HG03045 (cell line): ENCODE results near the gene KRTAP10-5.

Source experiments
- ATAC-seq: cut with Tn5 transposase; IDR thresholded peaks from one replicate; pipeline ENCODE4 v1.9.1; 2021; ENCODE audit warnings: mild to moderate bottlenecking, moderate library complexity; ENCODE audit not compliant: unreplicated experiment

KRTAP10-5 gene

DNA sequence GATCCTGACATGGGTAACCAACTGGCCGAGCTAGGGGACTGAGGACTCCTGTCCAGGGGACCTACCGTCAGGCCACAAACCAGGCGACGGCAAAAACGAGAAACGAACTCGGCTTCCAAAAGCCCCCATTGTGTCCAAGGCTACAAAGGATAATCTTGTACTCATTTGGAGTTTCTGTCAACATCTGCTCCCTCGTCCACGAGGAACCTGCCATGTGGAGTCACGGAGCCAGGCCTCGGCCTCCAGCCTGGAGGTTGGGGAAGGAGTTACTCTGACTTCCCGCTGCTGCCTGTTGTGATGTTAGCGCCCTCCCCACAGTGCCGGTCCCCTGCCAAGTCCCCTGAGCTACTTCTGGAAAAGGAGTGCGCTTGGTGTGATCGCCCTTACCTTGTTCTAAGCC is 47.7 kb downstream of the KRTAP10-5 start:
- no peak for ATAC-seq

DNA sequence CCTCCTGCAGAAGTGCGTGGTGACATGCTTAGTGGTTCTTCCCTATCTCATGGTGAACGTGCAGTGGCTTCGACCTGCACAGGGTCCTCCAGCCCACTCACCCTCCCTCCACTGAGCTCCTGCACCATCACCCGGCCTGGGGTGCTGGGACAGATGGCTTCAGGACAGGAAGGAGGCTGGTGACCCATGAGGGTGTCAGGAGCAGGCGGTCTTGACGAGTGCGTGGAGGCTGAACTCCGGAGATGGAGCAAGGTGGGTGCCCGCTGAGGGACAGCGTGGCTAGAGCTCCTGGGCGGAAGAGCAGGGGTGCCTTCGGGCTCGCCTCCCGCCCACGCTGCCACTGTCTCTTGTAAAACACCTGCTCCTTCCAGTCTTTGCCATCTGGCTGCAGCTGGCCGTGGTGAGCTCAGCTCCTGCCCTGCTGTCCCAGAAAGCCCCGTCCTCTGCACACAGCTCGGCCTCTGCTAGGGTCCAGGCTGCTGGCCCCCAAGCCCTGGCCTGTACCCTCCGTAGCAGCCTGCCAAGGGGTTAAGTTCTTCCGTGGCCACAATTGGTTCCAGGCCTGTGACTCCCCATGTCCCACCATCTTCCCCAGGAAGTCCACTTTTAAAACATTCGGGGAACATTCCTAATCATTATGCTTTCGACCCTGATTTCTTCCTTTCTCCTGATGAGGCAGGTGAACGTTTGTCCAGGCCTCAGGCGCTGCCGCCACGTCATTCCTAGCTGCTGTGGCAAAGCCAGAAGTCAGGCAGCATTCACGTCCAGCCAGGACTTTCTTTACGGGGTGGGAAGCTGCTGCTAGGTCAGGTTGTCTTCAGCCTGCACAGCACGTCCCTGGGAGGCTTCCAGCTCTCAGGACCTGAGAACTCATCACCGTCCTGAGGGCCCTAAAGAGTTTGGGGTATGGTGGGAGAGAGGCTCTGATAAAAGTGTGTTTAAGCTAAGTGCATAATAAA is 48.5 kb downstream of the KRTAP10-5 start:
- no peak for ATAC-seq

DNA sequence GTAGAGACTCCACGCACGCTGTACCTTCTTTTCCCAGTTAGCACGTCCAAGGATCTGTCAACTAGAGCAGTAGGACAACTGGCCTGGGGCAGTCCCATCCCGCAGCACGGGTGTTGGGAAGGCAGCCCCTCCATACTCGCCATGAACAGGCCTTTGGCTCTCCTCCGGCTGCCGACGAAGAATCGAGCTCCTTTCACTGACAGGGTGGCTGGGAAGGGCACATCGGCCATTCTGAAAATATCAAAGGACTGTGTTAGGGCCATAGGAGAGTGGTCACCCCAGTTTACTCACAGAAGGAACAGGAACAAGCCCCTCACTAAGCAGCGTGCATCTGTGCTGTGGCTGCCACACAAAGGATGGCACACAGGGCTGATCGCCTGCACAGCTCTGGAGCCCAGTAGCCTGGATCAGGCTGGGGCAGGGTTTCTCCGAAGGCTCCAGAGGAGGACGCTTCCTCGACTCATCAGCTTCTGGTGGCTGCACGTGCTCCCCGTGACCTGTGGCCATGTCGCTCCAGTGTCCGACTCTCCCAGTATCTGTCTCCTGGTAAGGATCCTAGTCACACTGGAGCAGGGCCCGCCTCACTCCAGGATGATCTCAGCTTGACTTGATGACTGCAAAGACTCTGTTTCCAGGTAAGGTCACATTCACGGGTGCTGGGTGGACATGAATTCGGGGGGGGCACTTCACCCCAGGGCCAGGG is 49.4 kb downstream of the KRTAP10-5 start:
- no peak for ATAC-seq

DNA sequence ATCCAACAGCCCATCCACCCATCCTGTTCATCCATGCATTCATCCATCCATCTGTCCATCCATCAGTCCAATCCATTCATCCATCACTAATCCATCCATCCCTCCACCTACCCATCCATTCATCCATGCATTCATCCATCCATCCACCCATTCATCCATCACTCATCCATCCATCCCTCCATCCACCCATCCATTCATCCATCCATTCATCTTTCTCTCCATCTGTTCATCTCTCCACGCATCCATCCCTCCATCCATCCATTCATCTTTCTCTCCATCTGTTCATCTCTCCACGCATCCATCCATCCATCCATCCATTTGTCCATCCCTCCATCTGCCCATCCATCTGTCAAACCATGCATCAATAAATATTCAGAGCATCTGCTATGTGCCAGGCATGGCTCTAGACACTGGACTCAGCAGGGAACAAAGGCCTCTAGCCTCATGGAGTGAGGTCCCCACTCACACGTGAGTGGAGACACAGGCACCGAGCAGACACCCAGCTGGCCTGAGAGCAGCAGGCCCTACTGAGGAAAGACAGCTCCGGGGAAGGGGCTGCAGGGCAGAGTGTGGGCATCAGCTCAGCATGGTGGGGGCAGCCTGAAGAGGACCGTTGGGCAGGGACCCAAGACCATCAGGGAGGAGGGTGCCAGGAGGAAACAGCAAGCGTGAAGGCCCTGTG is 50.0 kb downstream of the KRTAP10-5 start:
- ATAC-seq = no peak

DNA sequence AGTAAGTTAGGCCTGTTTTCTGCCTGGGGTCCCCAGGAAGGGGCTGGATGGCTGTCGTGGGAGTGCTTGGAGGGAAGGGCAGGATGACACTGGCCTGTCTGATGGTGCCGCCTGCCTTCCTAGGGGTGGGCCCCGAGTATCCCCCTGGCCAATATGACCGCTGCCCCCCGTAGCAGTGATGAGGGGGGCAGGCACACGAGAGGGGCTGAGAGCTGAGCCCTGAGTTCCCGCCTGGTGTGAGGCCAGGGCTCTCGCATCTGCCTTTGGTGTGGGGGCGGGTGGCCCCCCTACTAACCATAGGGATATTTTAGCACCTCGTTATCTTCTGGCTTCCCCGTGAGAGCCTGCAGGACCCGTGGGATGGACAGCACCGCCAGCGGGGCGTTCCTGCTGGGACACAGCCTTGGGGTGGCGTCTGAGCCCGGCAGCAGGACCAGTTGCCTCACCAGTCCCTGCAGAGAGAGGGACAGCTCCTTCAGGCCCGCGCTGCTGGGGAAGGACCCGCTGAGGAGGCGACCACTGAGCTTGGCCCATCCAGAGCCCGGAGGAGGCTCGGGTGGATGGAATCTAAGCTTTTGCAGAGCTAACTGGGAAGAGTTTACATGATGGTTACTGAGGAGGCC is 50.8 kb downstream of the KRTAP10-5 start:
- no peak for ATAC-seq
